ENCODE results near the gene EPS8L1.
A peak's percentile ranks its signal among the peaks of the same experiment; 100 is the strongest.

EPS8L1 gene

GRCh38 chr19:55080121-55080967 lies 4.7 kb downstream of the EPS8L1 start:
- DNase-seq (ENCODE audit: low read depth, low spot score), result no peak

GRCh38 chr19:55080968-55081769 lies 5.5 kb downstream of the EPS8L1 start:
- no peak for DNase-seq (ENCODE audit: low read depth, low spot score)

- DNase-seq (ENCODE audit: low read depth, low spot score), result no peak
Measured at GRCh38 chr19:55081770-55082019, 6.0 kb downstream of the EPS8L1 start.

- no peak for DNase-seq (ENCODE audit: low read depth, low spot score)
Measured at GRCh38 chr19:55082020-55082851, 6.6 kb downstream of the EPS8L1 start.

- DNase-seq (ENCODE audit: low read depth, low spot score), result no peak
Measured at GRCh38 chr19:55083004-55083850, 7.6 kb downstream of the EPS8L1 start.

GRCh38 chr19:55084416-55084815 lies 8.7 kb downstream of the EPS8L1 start:
- DNase-seq (ENCODE audit: low read depth, low spot score), result no peak

- DNase-seq (ENCODE audit: low read depth, low spot score), result no peak
Measured at GRCh38 chr19:55085923-55086715, 10.4 kb downstream of the EPS8L1 start.

GRCh38 chr19:55086730-55087541 lies 11.3 kb downstream of the EPS8L1 start:
- peak; percentile 86 for DNase-seq (ENCODE audit: low read depth, low spot score)

- DNase-seq (ENCODE audit: low read depth, low spot score), result no peak
Measured at GRCh38 chr19:55087542-55087901, 11.9 kb downstream of the EPS8L1 start.

- DNase-seq (ENCODE audit: low read depth, low spot score), result no peak
Measured at GRCh38 chr19:55088021-55088451, 12.4 kb downstream of the EPS8L1 start.

- no peak for DNase-seq (ENCODE audit: low read depth, low spot score)
Measured at GRCh38 chr19:55088543-55089341, 13.1 kb downstream of the EPS8L1 start.

GRCh38 chr19:55089342-55089944 lies 13.8 kb downstream of the EPS8L1 start:
- DNase-seq (ENCODE audit: low read depth, low spot score), result no peak

GRCh38 chr19:55090564-55090963 lies 14.9 kb downstream of the EPS8L1 start:
- no peak for DNase-seq (ENCODE audit: low read depth, low spot score)

- DNase-seq (ENCODE audit: low read depth, low spot score), result no peak
Measured at GRCh38 chr19:55091126-55091910, 15.6 kb downstream of the EPS8L1 start.

GRCh38 chr19:55091955-55092354 lies 16.3 kb downstream of the EPS8L1 start:
- no peak for DNase-seq (ENCODE audit: low read depth, low spot score)

GRCh38 chr19:55092423-55093318 lies 17.0 kb downstream of the EPS8L1 start:
- no peak for DNase-seq (ENCODE audit: low read depth, low spot score)
